Measurements from ENCODE around the gene MUC3A.

DNA sequence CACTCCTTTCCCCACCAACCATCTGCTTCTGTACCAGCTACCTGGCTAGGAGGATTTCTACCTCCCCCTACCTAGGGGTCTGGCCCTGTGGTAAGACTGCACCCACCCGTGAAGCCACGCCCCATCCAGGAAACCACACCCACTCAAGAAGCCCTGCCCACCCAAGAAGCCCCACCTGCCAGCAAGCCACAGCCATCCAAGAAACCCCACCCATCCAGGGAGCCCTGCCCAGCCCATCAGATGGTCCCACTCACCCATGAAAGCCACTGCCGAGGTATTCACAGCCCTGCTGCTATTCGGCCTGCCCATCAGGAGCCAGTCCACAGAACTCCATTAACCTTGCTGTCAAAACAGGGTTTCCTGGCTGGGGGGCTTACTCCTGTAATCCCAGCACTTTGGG, 15.6 kb upstream of the MUC3A start:
- no peak for TF ChIP-seq CTCF (conservative IDR thresholded peaks at IDR 0.05; ENCODE audit: low read depth in 2 of 2)
- TF ChIP-seq EZH2phosphoT487 (IDR thresholded peaks at IDR 0.05; ENCODE audit: unreplicated experiment) = no peak
- no peak for TF ChIP-seq JUNB (IDR thresholded peaks at IDR 0.05; ENCODE audit: unreplicated experiment)
- no peak for TF ChIP-seq POLR2AphosphoS5 (IDR thresholded peaks at IDR 0.05; ENCODE audit: low read depth)
- no peak for TF ChIP-seq EZH2 (IDR thresholded peaks at IDR 0.05; ENCODE audit: low read depth, unreplicated experiment)
